SU-DHL-6 (cell line): ENCODE data around the gene LRRC37A3.

ENCODE experiments used
- CTCF ChIP-seq: fragments of 200-600 bp; sonication (generic); IDR thresholded peaks from one replicate; pipeline ENCODE4 v1.5.1; 2017; ENCODE audit warnings: antibody characterized with exemption, mild to moderate bottlenecking, low read length, moderate library complexity; ENCODE audit not compliant: insufficient read depth, poor library complexity, severe bottlenecking
- EZH2phosphoT487 ChIP-seq: fragments of 200-600 bp; sonication (generic), shearing (Covaris generic); conservative IDR thresholded peaks from 2 replicates; pipeline ENCODE4 v1.6.1; 2018; ENCODE audit warnings: mild to moderate bottlenecking, antibody characterized with exemption, low read length, moderate library complexity, mixed read lengths

GRCh38 chr17:64938925-64939474, 19.7 kb upstream of the LRRC37A3 start:
- TF ChIP-seq CTCF (peak; percentile 82), EZH2phosphoT487 (no peak)
